Activated CD4-positive, alpha-beta T cell treated with anti-CD3 and anti-CD28 coated beads, Interleukin-2, amount 50 U/mL, for 24 hours (primary cell): ENCODE results near the gene PCDHGA8.
"Not testable (repeated sequence)": the region's sequence is repeated elsewhere in the genome, so short reads cannot be mapped to it uniquely, and the experiment has no call there.

Experiments
- DNase-seq, 2 donors: peaks; one replicate each; pipeline ENCODE4 v3.0.0-alpha.2; 2020; ENCODE audit warnings: low read depth in 1 of 2, low spot score in 1 of 2

Gene PCDHGA8

DNA sequence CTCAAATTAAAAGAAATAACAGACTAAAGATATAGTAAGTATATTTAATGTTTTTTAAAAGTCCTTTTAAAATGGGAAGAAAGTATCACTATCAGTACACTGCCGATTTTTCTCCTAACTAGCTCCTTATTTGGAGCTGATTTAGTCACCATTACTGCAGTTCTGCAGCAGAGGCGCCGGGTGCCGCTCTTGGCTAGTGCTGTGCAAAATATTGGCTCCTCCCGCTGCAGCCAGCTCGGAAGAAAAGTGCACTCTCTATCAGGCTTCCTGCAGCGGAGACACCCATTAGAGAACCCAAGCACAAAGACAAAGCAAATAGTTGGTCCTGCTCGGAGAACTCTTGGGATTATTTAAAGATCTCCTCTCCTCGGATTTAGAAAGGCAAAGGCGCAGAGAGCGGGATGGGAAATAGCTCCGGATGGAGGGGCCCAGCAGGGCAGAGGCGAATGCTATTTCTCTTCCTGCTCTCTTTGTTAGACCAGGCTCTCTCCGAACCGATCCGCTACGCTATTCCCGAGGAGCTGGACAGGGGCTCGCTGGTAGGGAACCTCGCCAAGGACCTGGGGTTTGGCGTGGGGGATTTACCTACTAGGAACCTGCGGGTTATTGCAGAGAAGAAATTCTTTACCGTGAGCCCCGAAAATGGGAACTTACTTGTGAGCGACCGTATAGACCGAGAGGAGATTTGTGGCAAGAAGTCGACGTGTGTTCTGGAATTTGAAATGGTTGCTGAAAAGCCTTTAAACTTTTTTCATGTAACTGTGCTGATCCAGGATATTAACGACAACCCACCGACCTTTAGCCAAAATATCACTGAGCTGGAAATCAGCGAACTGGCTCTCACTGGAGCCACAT is 22.2 kb upstream of the PCDHGA8 start, which contains the start of gene PCDHGB3:
Gene PCDHGB3 (plus strand): TSS at position 249 of the 855 bp plus-strand sequence. CDS start 153 bp downstream, at position 402.
- DNase-seq: no peak

DNA sequence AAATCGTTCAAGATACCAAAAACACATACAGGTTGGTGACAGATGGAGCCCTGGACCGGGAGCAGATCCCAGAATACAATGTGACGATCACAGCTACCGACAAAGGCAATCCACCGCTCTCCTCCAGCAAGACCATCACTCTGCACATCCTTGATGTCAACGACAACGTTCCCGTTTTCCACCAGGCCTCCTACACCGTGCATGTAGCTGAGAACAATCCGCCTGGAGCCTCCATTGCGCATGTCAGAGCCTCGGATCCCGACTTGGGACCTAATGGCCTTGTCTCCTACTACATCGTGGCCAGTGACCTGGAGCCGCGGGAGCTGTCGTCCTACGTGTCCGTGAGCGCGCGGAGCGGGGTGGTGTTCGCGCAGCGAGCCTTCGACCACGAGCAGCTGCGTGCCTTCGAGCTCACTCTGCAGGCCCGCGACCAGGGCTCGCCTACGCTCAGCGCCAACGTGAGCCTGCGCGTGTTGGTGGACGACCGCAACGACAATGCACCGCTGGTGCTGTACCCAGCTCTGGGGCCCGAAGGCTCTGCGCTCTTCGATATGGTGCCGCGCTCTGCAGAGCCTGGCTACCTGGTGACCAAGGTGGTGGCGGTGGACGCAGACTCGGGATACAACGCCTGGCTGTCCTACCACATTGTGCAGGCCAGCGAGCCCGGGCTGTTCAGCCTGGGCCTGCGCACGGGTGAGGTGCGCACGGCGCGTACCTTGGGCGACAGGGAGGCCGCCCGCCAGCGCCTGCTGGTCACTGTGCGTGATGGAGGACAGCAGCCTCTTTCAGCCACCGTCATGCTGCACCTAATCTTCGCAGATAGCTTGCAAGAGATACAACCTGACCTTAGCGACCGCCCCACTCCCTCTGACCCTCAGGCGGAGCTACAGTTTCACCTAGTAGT is 20.6 kb upstream of the PCDHGA8 start:
- DNase-seq: no peak

DNA sequence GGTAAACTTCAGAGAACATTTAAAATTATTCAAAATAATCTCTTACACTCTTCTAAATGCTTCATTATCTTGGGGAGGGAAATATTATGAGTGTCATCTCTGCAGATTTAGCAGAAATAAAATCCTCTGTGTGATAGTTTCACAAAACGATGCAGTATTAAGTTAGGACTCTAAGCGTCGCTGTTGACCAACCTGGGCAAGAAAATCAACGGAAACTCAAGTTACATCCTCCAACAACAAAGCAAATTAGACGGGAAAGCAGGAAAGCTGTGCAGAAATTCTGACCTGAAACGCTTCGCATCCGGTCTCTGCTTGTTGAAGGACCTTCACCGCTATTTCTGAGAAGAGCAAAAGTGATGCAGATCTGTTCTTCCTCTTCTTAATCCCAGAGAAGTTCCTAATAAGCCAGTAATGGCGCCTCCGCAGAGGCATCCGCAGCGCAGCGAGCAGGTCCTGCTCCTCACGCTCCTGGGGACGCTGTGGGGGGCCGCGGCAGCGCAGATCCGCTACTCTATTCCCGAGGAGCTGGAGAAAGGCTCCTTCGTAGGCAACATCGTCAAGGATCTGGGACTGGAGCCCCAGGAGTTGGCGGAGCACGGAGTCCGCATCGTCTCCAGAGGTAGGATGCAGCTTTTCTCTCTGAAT is 18.6 kb upstream of the PCDHGA8 start, which contains the start of gene PCDHGA6:
Gene PCDHGA6 (plus strand): TSS at position 219 of the 645 bp plus-strand sequence. CDS start 193 bp downstream, at position 412.
- DNase-seq: no peak

DNA sequence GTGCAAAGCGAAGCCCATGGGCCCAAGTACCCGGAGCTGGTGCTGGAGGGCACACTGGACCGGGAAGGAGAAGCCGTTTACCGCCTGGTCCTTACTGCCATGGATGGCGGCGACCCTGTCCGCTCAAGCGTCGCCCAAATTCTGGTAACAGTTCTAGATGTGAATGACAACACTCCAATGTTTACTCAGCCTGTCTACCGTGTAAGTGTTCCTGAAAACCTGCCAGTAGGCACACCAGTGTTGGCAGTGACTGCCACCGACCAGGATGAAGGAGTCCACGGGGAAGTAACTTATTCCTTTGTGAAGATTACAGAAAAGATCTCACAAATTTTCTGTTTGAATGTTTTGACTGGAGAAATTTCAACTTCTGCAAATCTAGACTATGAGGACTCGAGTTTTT is 17.8 kb upstream of the PCDHGA8 start:
- no peak for DNase-seq

DNA sequence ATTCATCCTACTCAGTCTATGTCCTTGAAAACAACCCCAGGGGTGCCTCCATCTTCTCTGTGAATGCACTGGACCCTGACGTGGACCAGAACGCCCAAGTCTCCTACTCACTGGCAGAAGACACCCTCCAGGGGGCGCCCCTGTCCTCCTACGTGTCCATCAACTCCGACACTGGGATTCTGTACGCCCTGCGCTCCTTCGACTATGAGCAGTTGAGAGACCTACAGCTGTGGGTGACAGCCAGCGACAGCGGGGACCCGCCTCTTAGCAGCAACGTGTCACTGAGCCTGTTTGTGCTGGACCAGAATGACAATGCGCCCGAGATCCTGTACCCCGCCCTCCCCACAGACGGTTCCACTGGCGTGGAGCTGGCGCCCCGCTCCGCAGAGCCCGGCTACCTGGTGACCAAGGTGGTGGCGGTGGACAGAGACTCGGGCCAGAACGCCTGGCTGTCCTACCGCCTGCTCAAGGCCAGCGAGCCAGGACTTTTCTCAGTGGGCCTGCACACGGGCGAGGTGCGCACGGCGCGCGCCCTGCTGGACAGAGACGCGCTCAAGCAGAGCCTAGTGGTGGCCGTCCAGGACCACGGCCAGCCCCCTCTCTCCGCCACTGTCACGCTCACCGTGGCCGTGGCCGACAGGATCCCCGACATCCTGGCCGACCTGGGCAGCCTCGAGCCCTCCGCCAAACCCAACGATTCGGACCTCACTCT is 16.8 kb upstream of the PCDHGA8 start:
- DNase-seq: not testable (repeated sequence)

DNA sequence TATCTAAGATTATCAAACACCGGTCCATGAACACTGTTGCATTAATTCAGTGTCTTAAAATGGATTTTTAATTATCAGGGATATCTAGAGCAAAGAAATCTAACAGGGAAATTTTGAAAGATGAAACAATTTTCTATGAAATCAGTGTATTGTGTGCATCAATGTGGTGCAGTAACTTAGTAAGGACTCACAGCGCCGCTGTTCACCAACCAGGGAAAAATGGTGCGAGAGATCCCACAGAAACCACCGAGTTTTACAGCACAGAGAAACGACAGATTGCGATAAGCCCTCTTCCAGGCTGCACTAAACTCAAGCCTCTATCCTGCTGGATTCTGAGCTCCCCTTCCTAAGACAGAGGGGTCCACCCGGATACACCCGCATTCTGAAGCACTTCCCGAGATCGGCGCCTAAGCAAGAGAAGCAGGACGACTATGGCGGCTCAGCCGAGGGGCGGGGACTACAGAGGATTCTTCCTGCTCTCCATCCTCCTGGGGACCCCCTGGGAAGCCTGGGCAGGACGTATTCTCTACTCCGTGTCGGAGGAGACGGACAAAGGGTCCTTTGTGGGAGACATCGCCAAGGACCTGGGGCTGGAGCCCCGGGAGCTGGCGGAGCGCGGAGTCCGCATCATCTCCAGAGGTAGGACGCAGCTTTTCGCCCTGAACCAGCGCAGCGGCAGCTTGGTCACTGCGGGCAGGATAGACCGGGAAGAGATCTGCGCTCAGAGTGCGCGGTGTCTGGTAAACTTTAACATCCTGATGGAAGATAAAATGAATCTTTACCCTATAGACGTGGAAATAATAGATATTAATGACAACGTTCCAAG is 9.8 kb upstream of the PCDHGA8 start, which contains the start of gene PCDHGA7:
Gene PCDHGA7 (plus strand): TSS at position 274 of the 826 bp plus-strand sequence. CDS start 158 bp downstream, at position 432.
- no peak for DNase-seq

GRCh38 chr5:141383345-141383744 is 9.1 kb upstream of the PCDHGA8 start:
- no peak for DNase-seq

GRCh38 chr5:141384471-141385267 is 7.8 kb upstream of the PCDHGA8 start:
- no peak for DNase-seq

- DNase-seq: not testable (repeated sequence)
These were observed 4.7 kb upstream of the PCDHGA8 start, which contains the start of gene PCDHGB4 for GRCh38 chr5:141387557-141388311. Gene PCDHGB4, plus strand, starts transcription at chr5:141387698. Its CDS starts 187 bp downstream, at chr5:141387885.

GRCh38 chr5:141388661-141389060 is 3.8 kb upstream of the PCDHGA8 start:
- DNase-seq: no peak

DNA sequence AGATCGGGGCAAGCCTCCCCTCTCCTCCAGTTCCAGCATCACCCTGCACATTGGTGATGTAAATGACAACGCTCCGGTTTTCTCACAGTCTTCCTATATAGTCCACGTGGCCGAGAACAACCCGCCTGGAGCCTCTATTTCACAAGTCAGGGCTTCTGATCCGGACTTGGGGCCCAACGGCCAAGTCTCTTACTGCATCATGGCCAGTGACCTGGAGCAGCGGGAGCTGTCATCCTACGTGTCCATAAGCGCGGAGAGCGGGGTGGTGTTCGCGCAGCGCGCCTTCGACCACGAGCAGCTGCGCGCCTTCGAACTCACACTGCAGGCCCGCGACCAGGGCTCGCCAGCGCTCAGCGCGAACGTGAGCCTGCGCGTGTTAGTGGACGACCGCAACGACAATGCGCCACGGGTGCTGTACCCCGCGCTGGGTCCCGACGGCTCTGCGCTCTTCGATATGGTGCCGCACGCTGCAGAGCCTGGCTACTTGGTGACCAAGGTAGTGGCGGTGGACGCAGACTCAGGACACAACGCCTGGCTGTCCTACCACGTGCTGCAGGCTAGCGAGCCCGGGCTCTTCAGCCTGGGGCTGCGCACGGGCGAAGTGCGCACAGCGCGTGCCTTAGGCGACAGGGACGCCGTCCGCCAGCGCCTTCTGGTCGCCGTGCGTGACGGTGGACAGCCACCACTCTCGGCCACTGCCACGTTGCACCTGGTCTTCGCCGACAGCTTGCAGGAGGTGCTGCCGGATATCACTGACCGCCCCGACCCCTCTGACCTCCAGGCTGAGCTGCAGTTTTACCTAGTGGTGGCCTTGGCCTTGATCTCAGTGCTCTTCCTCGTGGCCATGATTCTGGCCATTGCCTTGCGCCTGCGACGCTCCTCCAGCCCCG is 3.0 kb upstream of the PCDHGA8 start:
- no peak for DNase-seq

GRCh38 chr5:141393267-141393666 is 834 bp downstream of the PCDHGA8 start:
- DNase-seq: no peak

DNA sequence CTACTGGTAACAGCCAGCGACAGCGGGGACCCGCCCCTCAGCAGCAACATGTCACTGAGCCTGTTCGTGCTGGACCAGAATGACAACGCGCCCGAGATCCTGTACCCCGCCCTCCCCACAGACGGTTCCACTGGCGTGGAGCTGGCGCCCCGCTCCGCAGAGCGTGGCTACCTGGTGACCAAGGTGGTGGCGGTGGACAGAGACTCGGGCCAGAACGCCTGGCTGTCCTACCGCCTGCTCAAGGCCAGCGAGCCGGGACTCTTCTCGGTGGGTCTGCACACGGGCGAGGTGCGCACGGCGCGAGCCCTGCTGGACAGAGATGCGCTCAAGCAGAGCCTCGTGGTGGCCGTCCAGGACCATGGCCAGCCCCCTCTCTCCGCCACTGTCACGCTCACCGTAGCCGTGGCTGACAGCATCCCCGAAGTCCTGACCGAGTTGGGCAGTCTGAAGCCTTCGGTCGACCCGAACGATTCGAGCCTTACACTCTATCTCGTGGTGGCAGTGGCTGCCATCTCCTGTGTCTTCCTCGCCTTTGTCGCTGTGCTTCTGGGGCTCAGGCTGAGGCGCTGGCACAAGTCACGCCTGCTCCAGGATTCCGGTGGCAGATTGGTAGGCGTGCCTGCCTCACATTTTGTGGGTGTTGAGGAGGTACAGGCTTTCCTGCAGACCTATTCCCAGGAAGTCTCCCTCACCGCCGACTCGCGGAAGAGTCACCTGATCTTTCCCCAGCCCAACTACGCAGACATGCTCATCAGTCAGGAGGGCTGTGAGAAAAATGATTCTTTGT is 2.2 kb downstream of the PCDHGA8 start:
- DNase-seq: not testable (repeated sequence)

DNA sequence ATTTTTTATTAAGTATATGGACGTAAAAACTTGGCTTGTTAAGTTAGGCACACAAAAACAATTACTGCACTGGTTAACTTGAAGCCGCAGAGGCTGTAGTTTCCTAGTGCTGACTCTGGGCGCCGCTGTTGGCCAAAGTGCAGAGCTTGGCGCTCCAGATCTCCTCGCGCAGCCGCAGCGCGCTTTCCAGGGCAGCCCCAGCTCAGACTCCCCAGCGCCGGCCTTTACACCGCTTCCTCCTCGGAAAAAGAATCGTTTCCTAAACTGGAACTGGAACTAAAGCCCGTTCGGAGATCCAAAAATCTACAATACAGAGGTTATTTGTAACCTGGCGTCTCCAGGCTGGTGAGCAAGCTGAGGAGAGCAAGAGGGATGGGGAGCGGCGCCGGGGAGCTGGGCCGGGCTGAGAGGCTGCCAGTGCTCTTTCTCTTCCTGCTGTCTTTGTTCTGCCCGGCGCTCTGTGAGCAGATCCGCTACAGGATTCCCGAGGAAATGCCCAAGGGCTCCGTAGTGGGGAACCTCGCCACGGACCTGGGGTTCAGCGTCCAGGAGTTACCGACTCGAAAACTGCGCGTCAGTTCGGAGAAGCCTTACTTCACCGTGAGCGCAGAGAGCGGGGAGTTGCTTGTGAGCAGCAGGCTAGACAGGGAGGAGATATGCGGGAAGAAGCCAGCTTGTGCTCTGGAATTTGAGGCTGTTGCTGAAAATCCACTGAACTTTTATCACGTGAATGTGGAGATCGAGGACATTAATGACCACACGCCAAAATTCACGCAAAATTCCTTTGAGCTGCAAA is 5.5 kb downstream of the PCDHGA8 start, which contains the start of gene PCDHGB5:
Gene PCDHGB5 (plus strand): TSS at position 192 of the 796 bp plus-strand sequence. CDS start 181 bp downstream, at position 373.
- DNase-seq: not testable (repeated sequence)

GRCh38 chr5:141398608-141399007 is 6.2 kb downstream of the PCDHGA8 start:
- DNase-seq: no peak
